NB4 (cell line): Measurements from ENCODE around the gene DGLUCY.
"Not testable (repeated sequence)": the region's sequence is repeated elsewhere in the genome, so short reads cannot be mapped to it uniquely, and the experiment has no call there.

Experiments
- DNase-seq: peaks from one replicate; pipeline ENCODE4 v3.0.0; 2010; ENCODE audit warnings: low read depth
- H3K4me3 ChIP-seq: one replicate; pipeline ENCODE4 v1.5.1; 2011; ENCODE audit warnings: mild to moderate bottlenecking, low read depth, low read length, moderate library complexity
- CTCF ChIP-seq: IDR thresholded peaks from one replicate; pipeline ENCODE4 v1.5.1; 2012; ENCODE audit warnings: low read depth, low read length
- MAX ChIP-seq: IDR thresholded peaks from 2 replicates; pipeline ENCODE4 v1.6.1; 2011; ENCODE audit warnings: low read depth, low read length
- MYC ChIP-seq: IDR thresholded peaks from 2 replicates; pipeline ENCODE4 v1.6.1; 2011; ENCODE audit warnings: low read depth, low read length
- POLR2A ChIP-seq: IDR thresholded peaks from 2 replicates; pipeline ENCODE4 v1.6.1; 2011; ENCODE audit warnings: mild to moderate bottlenecking; ENCODE audit not compliant: insufficient read length; ENCODE audit errors: extremely low read depth

Gene DGLUCY

GRCh38 chr14:91118511-91119068, 4.7 kb downstream of the DGLUCY start:
- TF ChIP-seq POLR2A (no peak), MYC (no peak), MAX (no peak), CTCF (no peak)
- DNase-seq, result no peak
- H3K4me3 ChIP-seq, result no peak overlapping the region

- TF ChIP-seq CTCF (no peak), MAX (no peak), POLR2A (no peak), MYC (no peak)
- peak; percentile 19 for DNase-seq
- H3K4me3 ChIP-seq, result no peak overlapping the region
Observed at GRCh38 chr14:91119556-91120311, 5.9 kb downstream of the DGLUCY start.

GRCh38 chr14:91123201-91123600, 9.3 kb downstream of the DGLUCY start:
- TF ChIP-seq MYC (no peak), POLR2A (no peak), CTCF (no peak), MAX (no peak)
- DNase-seq, result no peak
- H3K4me3 ChIP-seq, result no peak overlapping the region

GRCh38 chr14:91124406-91125270, 10.8 kb downstream of the DGLUCY start:
- not testable (repeated sequence) for DNase-seq, H3K4me3 ChIP-seq

GRCh38 chr14:91125271-91125660, 11.4 kb downstream of the DGLUCY start:
- H3K4me3 ChIP-seq, result no peak overlapping the region
- DNase-seq, result peak; percentile 60
- no peak for TF ChIP-seq MAX
- no peak for TF ChIP-seq CTCF
- no peak for TF ChIP-seq MYC
- TF ChIP-seq POLR2A, result no peak

GRCh38 chr14:91125801-91126200, 11.9 kb downstream of the DGLUCY start:
- TF ChIP-seq MYC (no peak), CTCF (no peak), MAX (no peak), POLR2A (no peak)
- H3K4me3 ChIP-seq, result no peak overlapping the region
- DNase-seq, result no peak
